ENCODE measurements around the gene ZNF585A. TPM values are rescaled to one million over a fixed set of nuclear protein-coding genes. Genes with fewer than 3 reads are reported as not detected.
A peak's percentile ranks its signal among the peaks of the same experiment; 100 is the strongest.
"Not testable (repeated sequence)": the region's sequence is repeated elsewhere in the genome, so short reads cannot be mapped to it uniquely, and the experiment has no call there.

The ZNF585A gene
- polyA plus RNA-seq, 1 experiment = 16.2 TPM

- ChIA-PET CTCF (no interaction called here), POLR2A (no interaction called here)
- no peak for TF ChIP-seq CTCF (IDR thresholded peaks at IDR 0.05; ENCODE audit: low read depth, low read length)
- Histone ChIP-seq H3K27ac (ENCODE audit: low read depth, low read length) (no peak overlapping the region), H3K9me3 (ENCODE audit: control insufficient read depth, insufficient read depth, low read length) (peaks cover 40% of the 10 kb centered on the region), H3K4me3 (ENCODE audit: low read depth, low read length) (no peak overlapping the region), H3K27me3 (ENCODE audit: control insufficient read depth, insufficient read depth, low read length) (no peaks in the 10 kb centered on the region)
- DNase-seq (ENCODE audit: low read depth, low spot score) = no peak
These were observed 44.3 kb downstream of the ZNF585A start for GRCh38 chr19:37127999-37128820.

GRCh38 chr19:37122093-37122492 is 50.4 kb downstream of the ZNF585A start:
- H3K4me3 ChIP-seq (ENCODE audit: low read depth, low read length); DNase-seq (ENCODE audit: low read depth, low spot score); CTCF ChIA-PET; POLR2A ChIA-PET; H3K27ac ChIP-seq (ENCODE audit: low read depth, low read length); H3K27me3 ChIP-seq (ENCODE audit: control insufficient read depth, insufficient read depth, low read length): not testable (repeated sequence)
- peaks cover 18% of the 10 kb centered on the region for H3K9me3 ChIP-seq (ENCODE audit: control insufficient read depth, insufficient read depth, low read length)

- H3K4me3 ChIP-seq (ENCODE audit: low read depth, low read length) = no peak overlapping the region
- H3K27ac ChIP-seq (ENCODE audit: low read depth, low read length) = no peak overlapping the region
- no peak for DNase-seq (ENCODE audit: low read depth, low spot score)
- no peaks in the 10 kb centered on the region for H3K27me3 ChIP-seq (ENCODE audit: control insufficient read depth, insufficient read depth, low read length)
- ChIA-PET CTCF (no interaction called here), POLR2A (no interaction called here)
- peaks cover 41% of the 10 kb centered on the region for H3K9me3 ChIP-seq (ENCODE audit: control insufficient read depth, insufficient read depth, low read length)
- TF ChIP-seq CTCF (IDR thresholded peaks at IDR 0.05; ENCODE audit: low read depth, low read length) = peak; percentile 18; the same call in 1 of the 2 replicates
These were observed 58.5 kb downstream of the ZNF585A start for GRCh38 chr19:37114001-37114400.

GRCh38 chr19:37111753-37112152 is 60.7 kb downstream of the ZNF585A start:
- POLR2A ChIA-PET; CTCF ChIA-PET; H3K27ac ChIP-seq (ENCODE audit: low read depth, low read length); DNase-seq (ENCODE audit: low read depth, low spot score); H3K27me3 ChIP-seq (ENCODE audit: control insufficient read depth, insufficient read depth, low read length); H3K4me3 ChIP-seq (ENCODE audit: low read depth, low read length): not testable (repeated sequence)
- H3K9me3 ChIP-seq (ENCODE audit: control insufficient read depth, insufficient read depth, low read length) = peaks cover 41% of the 10 kb centered on the region

- H3K4me3 ChIP-seq (ENCODE audit: low read depth, low read length); H3K27me3 ChIP-seq (ENCODE audit: control insufficient read depth, insufficient read depth, low read length); H3K27ac ChIP-seq (ENCODE audit: low read depth, low read length); DNase-seq (ENCODE audit: low read depth, low spot score); POLR2A ChIA-PET; CTCF ChIA-PET: not testable (repeated sequence)
- peaks cover 30% of the 10 kb centered on the region for H3K9me3 ChIP-seq (ENCODE audit: control insufficient read depth, insufficient read depth, low read length)
These were observed 68.4 kb downstream of the ZNF585A start for GRCh38 chr19:37104135-37104534.

- Histone ChIP-seq H3K27me3 (ENCODE audit: control insufficient read depth, insufficient read depth, low read length) (no peaks in the 10 kb centered on the region), H3K4me3 (ENCODE audit: low read depth, low read length) (no peak overlapping the region), H3K27ac (ENCODE audit: low read depth, low read length) (no peak overlapping the region), H3K9me3 (ENCODE audit: control insufficient read depth, insufficient read depth, low read length) (peaks cover 30% of the 10 kb centered on the region)
- no peak for DNase-seq (ENCODE audit: low read depth, low spot score)
- TF ChIP-seq CTCF (IDR thresholded peaks at IDR 0.05; ENCODE audit: low read depth, low read length) = no peak
- ChIA-PET CTCF (no interaction called here), POLR2A (no interaction called here)
These were observed 73.9 kb downstream of the ZNF585A start for GRCh38 chr19:37098570-37098969.

Data from AG04450 (cell line).